A549 (cell line): ENCODE results near the gene MIEF1. TPM values are rescaled to one million over a fixed set of nuclear protein-coding genes. Genes with fewer than 3 reads are reported as not detected.

ENCODE experiments used
- ATAC-seq, 2 experiments: fragments of 200-7000 bp in 1 of 2; fragments of >200 bp in 1 of 2; cut with Nextera tagmentation in 1 of 2; cut with Tn5 transposase in 1 of 2; 3 replicates each; pipeline versions ENCODE4 v1.8.0 to v1.9.1; 2018 to 2020; ENCODE audit warnings: mild to moderate bottlenecking in 1 of 2, moderate library complexity in 1 of 2
- CTCF ChIA-PET: fragments of 300-600 bp; sonication (Branson Sonifier 250); formaldehyde crosslinking; extraction: SDS; loops from one replicate; lab custom pipeline; 2021; ENCODE audit warnings: antibody characterized with exemption, inconsistent platforms; lab: Yijun Ruan, JAX
- POLR2A ChIA-PET: fragments of 350-600 bp; formaldehyde crosslinking; extraction: SDS; loops from one replicate; lab custom pipeline; 2021; ENCODE audit warnings: antibody characterized with exemption, inconsistent platforms; lab: Yijun Ruan, JAX
- DNase-seq, 2 experiments: peaks; one replicate each; pipeline versions ENCODE4 v3.0.0 to v3.0.0-alpha.2; 2011 to 2016; ENCODE audit warnings: low read depth in 1 of 2, low spot score in 1 of 2
- FAIRE-seq: peaks from 2 replicates; lab custom pipeline; 2011; peaks lifted over from hg19 to GRCh38; lab: Jason Lieb, UNC
- H3K27ac ChIP-seq, 2 experiments: fragments of >200 bp; sonication (Bioruptor Twin); formaldehyde crosslinking; 3 replicates each; pipeline ENCODE4 v1.5.1; 2016 to 2017
- H3K4me1 ChIP-seq: fragments of >200 bp; sonication (Bioruptor Twin); formaldehyde crosslinking; 3 replicates; pipeline ENCODE4 v1.6.1; 2016
- H3K4me2 ChIP-seq: fragments of >200 bp; sonication (Bioruptor Twin); formaldehyde crosslinking; 3 replicates; pipeline ENCODE4 v1.6.1; 2016
- H3K4me3 ChIP-seq: fragments of >200 bp; sonication (Bioruptor Twin); formaldehyde crosslinking; 3 replicates; pipeline ENCODE4 v1.5.1; 2016
- H3K9me3 ChIP-seq: fragments of >200 bp; sonication (Bioruptor Twin); formaldehyde crosslinking; 3 replicates; pipeline ENCODE4 v1.6.1; 2016
- ATOH8 ChIP-seq: fragments of 250-450 bp; sonication (Bioruptor Pico); IDR thresholded peaks from 2 replicates; pipeline ENCODE4 v1.5.0; 2020; ENCODE audit warnings: low read depth, mild to moderate bottlenecking, moderate library complexity
- BCL3 ChIP-seq: fragments of >200 bp; sonication (Bioruptor Twin); formaldehyde crosslinking; IDR thresholded peaks from 3 replicates; pipeline ENCODE4 v1.6.1; 2016
- GATA3 ChIP-seq: IDR thresholded peaks from 2 replicates; pipeline ENCODE4 v1.6.1; 2012; ENCODE audit warnings: borderline replicate concordance
- HDAC2 ChIP-seq: fragments of 200-600 bp; sonication (generic); IDR thresholded peaks from 2 replicates; pipeline ENCODE4 v1.6.1; 2016
- HES2 ChIP-seq: fragments of >200 bp; sonication (Bioruptor Twin); formaldehyde crosslinking; IDR thresholded peaks from 2 replicates; pipeline ENCODE4 v1.6.1; 2016
- HEYL ChIP-seq: fragments of 250-450 bp; sonication (Bioruptor Pico); IDR thresholded peaks from 2 replicates; pipeline ENCODE4 v1.8.0; 2021; ENCODE audit warnings: mild to moderate bottlenecking, moderate library complexity
- HOXA7 ChIP-seq: fragments of 250-450 bp; sonication (Bioruptor Pico); IDR thresholded peaks from 2 replicates; pipeline ENCODE4 v1.5.0; 2020; ENCODE audit warnings: mild to moderate bottlenecking, moderate library complexity
- HOXB5 ChIP-seq: fragments of 250-450 bp; sonication (Bioruptor Pico); IDR thresholded peaks from 2 replicates; pipeline ENCODE4 v1.5.0; 2020; ENCODE audit warnings: mild to moderate bottlenecking, moderate library complexity
- JUNB ChIP-seq: fragments of >200 bp; sonication (Bioruptor Twin); formaldehyde crosslinking; IDR thresholded peaks from 2 replicates; pipeline ENCODE4 v1.6.1; 2016
- MAFK ChIP-seq: fragments of 450-650 bp; IDR thresholded peaks from 2 replicates; pipeline ENCODE4 v1.6.1; 2014; ENCODE audit not compliant: partially characterized antibody
- MAZ ChIP-seq: fragments of 150-350 bp; IDR thresholded peaks from 2 replicates; pipeline ENCODE4 v1.6.1; 2014; ENCODE audit warnings: antibody characterized with exemption, low read depth, low read length, borderline replicate concordance
- NR3C1 ChIP-seq: fragments of >200 bp; sonication (Bioruptor Twin); formaldehyde crosslinking; IDR thresholded peaks from 3 replicates; pipeline ENCODE4 v1.6.1; 2017
- PBX3 ChIP-seq: IDR thresholded peaks from 2 replicates; pipeline ENCODE4 v1.6.1; 2012
- PHF8 ChIP-seq: fragments of 200-600 bp; sonication (generic); IDR thresholded peaks from 2 replicates; pipeline ENCODE4 v1.6.1; 2016; ENCODE audit warnings: low read depth, mild to moderate bottlenecking, antibody characterized with exemption, moderate library complexity, borderline replicate concordance
- POLR2A ChIP-seq: IDR thresholded peaks from 2 replicates; pipeline ENCODE4 v1.6.1; 2012; ENCODE audit warnings: mild to moderate bottlenecking, low read length
- RCOR1 ChIP-seq: fragments of 150-350 bp; IDR thresholded peaks from 2 replicates; pipeline ENCODE4 v1.6.1; 2014; ENCODE audit warnings: antibody characterized with exemption, low read length, low read depth
- REST ChIP-seq: fragments of 200-600 bp; sonication (generic); IDR thresholded peaks from 2 replicates; pipeline ENCODE4 v1.6.1; 2016; ENCODE audit warnings: antibody characterized with exemption, mild to moderate bottlenecking, moderate library complexity
- RFX5 ChIP-seq: fragments of 450-650 bp; IDR thresholded peaks from 2 replicates; pipeline ENCODE4 v1.7.1; 2014; ENCODE audit warnings: antibody characterized with exemption, mild to moderate bottlenecking, moderate library complexity
- RNF2 ChIP-seq: fragments of 200-600 bp; sonication (generic); IDR thresholded peaks from 2 replicates; pipeline ENCODE4 v1.6.1; 2016; ENCODE audit warnings: low read depth, mild to moderate bottlenecking, antibody characterized with exemption, moderate library complexity, borderline replicate concordance
- SMC3 ChIP-seq: fragments of >200 bp; sonication (Bioruptor Twin); formaldehyde crosslinking; IDR thresholded peaks from 3 replicates; pipeline ENCODE4 v1.6.1; 2018; ENCODE audit warnings: inconsistent platforms
- TFCP2L1 ChIP-seq: fragments of 250-450 bp; sonication (Bioruptor Pico); IDR thresholded peaks from 2 replicates; pipeline ENCODE4 v1.5.0; 2021; ENCODE audit warnings: mild to moderate bottlenecking
- TP53 ChIP-seq: fragments of 250-450 bp; sonication (Bioruptor Pico); IDR thresholded peaks from 2 replicates; pipeline ENCODE4 v1.5.0; 2021; ENCODE audit warnings: mild to moderate bottlenecking, moderate library complexity
- ZFP36 ChIP-seq: fragments of 450-650 bp; IDR thresholded peaks from 2 replicates; pipeline ENCODE4 v1.6.1; 2014; ENCODE audit warnings: borderline replicate concordance; ENCODE audit not compliant: partially characterized antibody
- ZNF302 ChIP-seq: fragments of 250-450 bp; sonication (Bioruptor Pico); IDR thresholded peaks from 2 replicates; pipeline ENCODE4 v1.9.0; 2021; ENCODE audit warnings: inconsistent platforms, mild to moderate bottlenecking, moderate library complexity
- WGBS: methylation state at CpG from one replicate; pipeline ENCODE4 v1.1.6; 2017; ENCODE audit errors: missing lambda C conversion rate; 5-methylcytosine and 5-hydroxymethylcytosine counted together
- polyA plus RNA-seq, 4 experiments: library from polyadenylated mRNA; depleted of rRNA in 3 of 4; stranded (reverse); fragments of >200 nt; fragmentation: RNase III in 1 of 4; extraction: RNeasy Plus Mini Kit Qiagen cat#74134 plus additional on column Dnase treatment in 1 of 4; gene quantifications; 2 replicates in 3 of 4; 3 replicates in 1 of 4; pipeline ENCODE4 v1.2.3, GENCODE V29; 2011 to 2017
- TF ChIP-seq, protein P1 (sequence below): IDR thresholded peaks from 2 replicates; pipeline ENCODE4 v1.6.1; 2012; ENCODE audit warnings: low read depth, borderline replicate concordance

The MIEF1 gene
- polyA plus RNA-seq, 2 of the 4 experiments (the other 2 are of a cell fraction) = 18.8 to 20.5 TPM

GRCh38 chr22:39454385-39454871, 47.7 kb upstream of the MIEF1 start (continued):
- TF ChIP-seq PBX3 (no peak), GATA3 (no peak), REST (no peak), RFX5 (no peak), ATOH8 (no peak), NR3C1 (no peak), SMC3 (no peak), RCOR1 (no peak)
- TF ChIP-seq, protein P1, sequence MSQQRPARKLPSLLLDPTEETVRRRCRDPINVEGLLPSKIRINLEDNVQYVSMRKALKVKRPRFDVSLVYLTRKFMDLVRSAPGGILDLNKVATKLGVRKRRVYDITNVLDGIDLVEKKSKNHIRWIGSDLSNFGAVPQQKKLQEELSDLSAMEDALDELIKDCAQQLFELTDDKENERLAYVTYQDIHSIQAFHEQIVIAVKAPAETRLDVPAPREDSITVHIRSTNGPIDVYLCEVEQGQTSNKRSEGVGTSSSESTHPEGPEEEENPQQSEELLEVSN = no peak
- TF ChIP-seq, all 56 proteins: peak for 0

GRCh38 chr22:39456522-39457197, 45.4 kb upstream of the MIEF1 start, which contains the start of gene MGAT3:
MGAT3 (plus strand) TSS chr22:39457012; CDS start chr22:39487348, 30,336 bp downstream.
- TF ChIP-seq ZNF302 (CRISPR knock-in tag) (no peak), PHF8 (no peak), MAFK (no peak), HOXA7 (no peak), NR3C1 (no peak), JUNB (no peak), HES2 (no peak), HEYL (no peak), TP53 (CRISPR knock-in tag) (no peak), ATOH8 (no peak), HOXB5 (CRISPR knock-in tag) (no peak), POLR2A (no peak), GATA3 (no peak), BCL3 (no peak), ZFP36 (no peak), RNF2 (no peak), MAZ (no peak), HDAC2 (no peak), TFCP2L1 (no peak)
- TF ChIP-seq, protein P1 = no peak
- peak within 1 kb of the TSS; percentile 62 for H3K4me3 ChIP-seq
- CTCF ChIA-PET = no interaction called here
- peak within 1 kb of the TSS; percentile 96 for H3K4me2 ChIP-seq
- H3K27ac ChIP-seq = peak within 1 kb of the TSS; percentile 67 to 91
- ATAC-seq (no peak), FAIRE-seq (no peak), DNase-seq (peak in 1 of 2 experiments; percentile 18)
- H3K9me3 ChIP-seq = no peaks in the 10 kb centered on the region
- POLR2A ChIA-PET = no interaction called here
- 91% methylated on average over 35 of the region's 80 CpGs for WGBS
- peaks cover 6% of the 10 kb centered on the region; the same call in 1 of the 3 replicates for H3K4me1 ChIP-seq
